HG03135 (cell line): ENCODE measurements around the gene USP2.
A peak's percentile ranks its signal among the peaks of the same experiment; 100 is the strongest.

ENCODE experiments used
- ATAC-seq: cut with Tn5 transposase; IDR thresholded peaks from one replicate; pipeline ENCODE4 v1.9.1; 2021; ENCODE audit warnings: mild to moderate bottlenecking, moderate library complexity; ENCODE audit not compliant: unreplicated experiment

USP2 gene

GRCh38 chr11:119345685-119346084 lies 35.8 kb downstream of the USP2 start:
- no peak for ATAC-seq

GRCh38 chr11:119344291-119345010 lies 37.0 kb downstream of the USP2 start:
- no peak for ATAC-seq

- ATAC-seq, result no peak
Observed at GRCh38 chr11:119343726-119344125, 37.8 kb downstream of the USP2 start.

GRCh38 chr11:119342362-119343130 lies 38.9 kb downstream of the USP2 start:
- ATAC-seq, result no peak

- ATAC-seq, result no peak
Observed at GRCh38 chr11:119342023-119342300, 39.5 kb downstream of the USP2 start.

GRCh38 chr11:119341222-119342022 lies 40.1 kb downstream of the USP2 start:
- ATAC-seq, result no peak

GRCh38 chr11:119340335-119341221 lies 40.9 kb downstream of the USP2 start, which contains the start of gene C1QTNF5:
Gene C1QTNF5, minus strand, starts transcription at chr11:119340883. Its CDS starts 486 bp downstream, at chr11:119340397.
- ATAC-seq, result no peak

GRCh38 chr11:119339589-119340334 lies 41.7 kb downstream of the USP2 start:
- ATAC-seq, result no peak

GRCh38 chr11:119338965-119339588 lies 42.4 kb downstream of the USP2 start:
- no peak for ATAC-seq

GRCh38 chr11:119338318-119338890 lies 43.1 kb downstream of the USP2 start:
- no peak for ATAC-seq

- no peak for ATAC-seq
Observed at GRCh38 chr11:119337581-119338317, 43.7 kb downstream of the USP2 start.

- no peak for ATAC-seq
Observed at GRCh38 chr11:119336744-119337469, 44.6 kb downstream of the USP2 start.

GRCh38 chr11:119335655-119336543 lies 45.6 kb downstream of the USP2 start:
- ATAC-seq, result no peak

- ATAC-seq, result no peak
Observed at GRCh38 chr11:119335091-119335654, 46.3 kb downstream of the USP2 start.

- peak; percentile 93 for ATAC-seq
Observed at GRCh38 chr11:119334174-119334930, 47.1 kb downstream of the USP2 start, which contains the start of gene RNF26. Gene RNF26, plus strand, starts transcription at chr11:119334527. Its CDS starts 596 bp downstream, at chr11:119335123.
